HG03457 (cell line): Measurements from ENCODE around the gene FA2H.
"Not testable (repeated sequence)": the region's sequence is repeated elsewhere in the genome, so short reads cannot be mapped to it uniquely, and the experiment has no call there.

Experiments used
- ATAC-seq: cut with Tn5 transposase; IDR thresholded peaks from one replicate; pipeline ENCODE4 v1.9.1; 2021; ENCODE audit warnings: moderate number of reproducible peaks; ENCODE audit not compliant: unreplicated experiment

FA2H gene

DNA sequence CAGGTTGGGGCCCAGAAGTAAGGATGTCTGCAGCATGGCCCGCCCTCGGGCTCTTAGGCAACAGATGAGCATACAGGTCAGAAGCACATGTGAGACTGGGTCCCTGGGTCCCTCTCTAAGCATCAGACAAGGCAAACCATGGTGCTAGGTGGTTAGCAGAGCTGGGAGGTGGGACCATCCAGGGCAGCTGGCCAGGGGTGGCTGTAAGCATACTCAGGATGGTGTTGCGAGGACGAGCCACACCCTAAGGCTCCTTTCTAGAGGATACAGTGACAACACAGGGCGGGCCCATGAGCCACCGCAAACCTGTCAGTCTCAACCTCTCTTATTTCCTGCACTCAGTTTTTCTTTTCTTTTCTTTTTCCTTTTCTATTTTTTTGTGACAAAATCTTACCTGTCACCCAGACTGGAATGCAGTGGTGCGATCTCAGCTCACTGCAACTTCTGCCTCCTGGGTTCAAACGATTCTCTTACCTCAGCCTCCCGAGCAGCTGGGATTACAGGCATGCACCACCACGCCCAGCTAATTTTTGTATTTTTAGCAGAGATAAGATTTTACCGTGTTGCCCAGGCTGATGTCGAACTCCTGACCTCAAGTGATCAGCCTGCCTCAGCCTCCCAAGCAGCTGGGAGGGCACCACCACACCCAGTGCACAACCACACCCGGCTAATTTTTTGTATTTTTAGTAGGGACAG is 3.6 kb downstream of the FA2H start:
- no peak for ATAC-seq

DNA sequence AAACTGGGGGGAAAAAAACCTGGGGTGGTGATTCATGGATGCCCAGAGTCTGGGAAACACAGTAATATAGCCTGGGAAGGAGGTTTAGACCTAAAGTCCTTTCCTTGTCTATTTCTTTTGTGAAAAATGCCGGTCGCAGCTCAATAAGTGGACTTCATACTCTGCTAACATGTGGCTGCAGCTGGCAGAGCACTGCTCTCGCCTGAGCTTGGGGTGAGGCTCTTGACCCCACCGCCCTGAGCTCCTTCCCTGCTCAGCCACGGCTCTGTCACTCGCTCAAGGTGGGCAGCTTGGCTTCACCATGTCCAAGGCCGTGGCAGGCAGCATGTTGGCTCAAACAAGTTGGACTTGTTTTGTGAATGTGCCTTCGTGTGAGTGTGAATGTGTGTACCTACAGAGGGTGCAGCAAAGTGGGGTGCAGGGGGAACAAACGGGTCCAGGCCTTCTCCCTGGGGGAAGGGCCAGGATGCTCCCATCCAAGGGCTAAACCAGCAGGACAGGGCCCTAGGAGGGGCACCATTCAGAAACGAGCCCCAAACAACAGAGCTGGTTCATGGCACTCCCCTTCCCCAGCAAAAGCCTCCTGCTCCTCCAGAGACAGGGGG is 4.9 kb downstream of the FA2H start:
- ATAC-seq, result no peak

DNA sequence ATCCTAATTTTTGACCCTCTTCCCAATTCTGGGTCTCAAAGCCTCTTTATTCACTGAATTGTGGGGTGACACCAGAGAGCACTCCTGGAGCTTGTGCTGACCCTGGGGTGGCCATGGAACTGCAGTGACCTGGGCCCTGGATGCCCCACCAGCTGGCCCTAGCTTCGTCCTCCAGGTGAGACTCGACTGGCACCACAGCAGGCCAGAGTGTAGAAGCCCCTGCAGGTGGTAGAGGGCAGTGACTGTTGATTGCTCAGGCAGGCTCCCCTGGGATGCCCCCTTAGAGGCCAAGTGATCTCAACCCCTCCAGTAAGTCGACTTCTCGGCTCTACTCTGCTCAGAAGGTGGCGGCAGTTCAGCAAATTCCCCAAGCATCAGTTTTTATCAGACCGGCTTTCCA is 6.4 kb downstream of the FA2H start:
- ATAC-seq, result no peak

DNA sequence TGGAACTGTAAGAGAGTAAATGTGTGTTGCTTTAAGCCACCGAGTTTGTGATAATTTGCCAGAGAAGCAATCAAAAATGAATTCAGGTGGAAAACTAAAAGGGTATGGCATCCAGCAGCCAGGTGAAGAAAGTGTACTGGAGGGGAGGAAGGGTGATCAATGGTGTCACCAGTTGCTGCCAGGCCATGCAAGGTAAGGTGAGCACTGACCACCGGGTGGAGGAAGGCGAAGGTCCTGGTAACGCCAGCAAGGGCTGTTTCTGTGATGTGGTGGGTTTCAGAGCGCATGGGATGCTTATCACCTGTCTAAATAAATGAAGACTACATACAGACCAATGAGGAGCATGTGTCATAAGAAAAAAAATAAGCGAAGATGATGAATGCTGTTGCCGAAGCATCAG is 6.9 kb downstream of the FA2H start:
- ATAC-seq, result no peak

DNA sequence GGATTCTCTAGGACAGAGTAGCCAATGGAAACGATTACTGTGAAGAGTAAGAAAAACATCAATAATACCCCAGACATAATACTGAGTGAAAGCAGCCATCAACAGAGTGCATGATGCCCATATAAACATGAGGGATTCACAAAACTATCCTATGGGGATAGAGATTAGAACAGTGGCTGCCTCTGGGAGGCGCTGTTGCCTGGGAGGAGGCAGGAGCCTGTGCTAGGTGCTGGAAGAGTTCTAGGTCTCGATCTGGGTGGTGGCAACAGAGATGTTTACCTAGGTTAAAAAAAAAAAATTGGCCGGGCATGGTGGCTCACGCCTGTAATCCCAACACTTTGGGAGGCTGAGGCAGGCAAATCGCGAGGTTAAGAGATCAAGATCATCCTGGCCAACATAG is 7.9 kb downstream of the FA2H start:
- ATAC-seq, result no peak

DNA sequence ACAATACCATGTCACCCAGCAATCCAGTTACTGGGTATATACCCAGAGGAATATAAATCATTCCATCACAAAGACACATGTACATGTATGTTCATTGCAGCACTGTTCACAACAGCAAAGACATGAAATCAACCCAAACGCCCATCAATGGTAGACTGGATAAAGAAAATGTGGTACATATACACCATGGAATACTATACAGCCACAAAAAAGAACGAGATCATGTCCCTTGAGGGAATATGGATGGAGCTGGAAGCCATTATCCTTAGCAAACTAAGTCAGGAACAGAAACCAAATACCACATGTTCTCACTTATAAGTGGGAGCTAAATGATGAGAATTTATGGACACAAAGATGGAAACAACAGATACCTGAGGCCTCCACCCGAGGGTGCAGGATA is 10.4 kb downstream of the FA2H start:
- ATAC-seq, result not testable (repeated sequence)

DNA sequence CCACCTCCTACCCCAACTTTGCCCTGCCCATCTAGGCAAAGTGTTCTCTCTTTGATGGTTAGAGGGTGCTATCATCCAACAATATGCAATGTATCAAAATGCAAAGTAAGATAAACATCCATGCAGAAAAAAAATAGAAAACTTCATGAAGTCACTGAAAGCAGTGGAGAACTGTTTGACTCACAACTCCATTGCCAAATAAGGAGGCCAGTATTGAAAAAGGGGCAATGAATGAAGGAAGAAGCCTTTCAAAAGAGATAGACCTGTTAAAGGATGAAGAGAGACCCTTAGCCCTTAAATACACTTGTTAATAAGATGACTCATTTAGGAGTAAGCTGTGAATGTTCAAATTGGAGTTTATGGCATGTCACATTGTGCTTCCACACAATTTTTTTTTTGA is 13.0 kb downstream of the FA2H start:
- no peak for ATAC-seq

DNA sequence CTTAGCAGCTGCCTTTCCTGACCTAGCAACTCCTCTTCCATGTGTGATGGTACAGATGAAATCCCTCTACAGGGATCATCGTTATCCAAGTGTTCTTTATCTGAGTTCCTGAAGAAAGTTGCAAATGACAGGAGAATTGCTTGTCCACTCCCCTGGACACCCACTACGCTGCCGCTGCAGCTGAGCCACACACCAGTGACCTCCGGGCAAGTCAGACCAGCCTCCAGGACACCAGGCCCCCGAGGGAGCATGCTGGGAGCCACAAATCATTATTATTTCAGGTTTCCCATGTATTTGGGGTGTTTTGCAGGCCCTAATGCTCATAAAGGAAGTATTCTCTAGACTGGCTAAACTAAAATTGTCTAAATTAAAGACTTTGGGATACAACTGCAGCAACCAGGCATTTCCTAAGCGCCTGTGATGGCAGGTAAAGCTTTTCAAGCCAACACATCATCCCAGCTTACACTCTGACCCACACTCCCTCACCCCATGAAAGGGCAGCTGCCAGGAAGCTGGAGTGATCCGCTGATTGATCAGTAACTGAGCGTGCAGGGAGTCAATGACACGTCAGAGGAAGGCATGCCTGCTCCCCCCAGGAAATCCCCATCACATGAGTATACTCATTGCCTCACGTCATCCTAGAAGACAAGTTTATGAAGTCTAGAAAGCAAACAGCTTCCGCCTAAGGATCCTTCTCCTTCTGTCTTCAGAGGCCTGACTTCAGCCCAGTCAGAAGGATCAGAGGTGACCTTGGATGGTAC is 14.4 kb downstream of the FA2H start:
- no peak for ATAC-seq

DNA sequence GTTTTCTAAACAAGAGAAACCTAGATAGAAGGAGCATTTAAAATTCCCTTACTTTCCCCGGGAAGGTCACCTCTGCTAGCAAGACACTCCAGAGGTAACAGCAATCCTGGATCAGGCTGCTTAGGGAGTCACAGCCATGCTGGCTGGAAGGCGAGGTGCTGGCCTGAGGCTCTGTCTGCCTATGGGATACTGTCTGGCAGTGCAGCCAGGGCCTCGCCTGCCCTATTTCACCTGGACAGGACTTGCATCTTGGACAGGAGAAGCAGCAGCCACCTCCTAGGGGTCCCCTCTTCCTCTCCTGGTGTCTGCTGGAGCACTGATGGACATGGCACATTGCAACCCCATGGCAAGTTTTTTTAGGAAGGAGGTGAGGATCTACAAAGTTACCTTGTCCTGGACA is 15.1 kb downstream of the FA2H start:
- no peak for ATAC-seq

DNA sequence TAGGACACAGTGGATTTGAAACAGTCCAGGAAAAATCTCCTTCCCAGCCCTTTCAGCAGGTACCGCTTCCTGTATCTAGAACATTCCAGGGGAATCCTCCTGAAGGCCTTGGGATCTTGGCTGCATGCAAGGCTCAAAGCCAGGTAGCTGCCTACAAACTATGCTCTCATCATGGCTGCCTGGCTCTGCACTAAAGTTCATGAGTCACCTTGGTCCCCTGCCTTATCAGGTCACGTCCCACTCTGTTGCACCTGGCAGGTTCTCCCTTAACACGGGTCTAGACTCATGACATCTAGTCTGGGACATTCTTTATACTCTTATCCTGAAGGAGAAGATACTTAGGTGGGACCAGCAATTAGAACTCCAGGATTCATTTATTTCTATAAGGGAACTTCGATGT is 15.8 kb downstream of the FA2H start:
- ATAC-seq, result no peak

DNA sequence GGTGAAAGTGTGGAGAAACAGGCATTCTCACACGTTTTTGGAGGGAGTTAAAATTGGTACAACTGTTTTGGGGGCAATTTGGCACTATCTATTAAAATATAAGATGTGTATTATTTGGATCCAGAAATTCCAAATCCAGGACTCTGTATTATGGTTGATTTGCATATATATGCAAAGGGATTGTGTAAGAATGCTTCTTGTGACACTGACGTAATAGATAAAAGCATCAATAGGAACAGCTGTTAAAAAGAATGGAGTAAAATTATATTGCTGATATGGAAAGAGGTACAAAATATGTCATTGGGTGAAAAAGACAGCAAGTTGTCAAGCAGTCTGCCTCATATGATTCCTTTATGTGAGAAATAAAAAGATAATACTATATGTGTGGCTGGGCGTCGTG is 17.3 kb downstream of the FA2H start:
- no peak for ATAC-seq

DNA sequence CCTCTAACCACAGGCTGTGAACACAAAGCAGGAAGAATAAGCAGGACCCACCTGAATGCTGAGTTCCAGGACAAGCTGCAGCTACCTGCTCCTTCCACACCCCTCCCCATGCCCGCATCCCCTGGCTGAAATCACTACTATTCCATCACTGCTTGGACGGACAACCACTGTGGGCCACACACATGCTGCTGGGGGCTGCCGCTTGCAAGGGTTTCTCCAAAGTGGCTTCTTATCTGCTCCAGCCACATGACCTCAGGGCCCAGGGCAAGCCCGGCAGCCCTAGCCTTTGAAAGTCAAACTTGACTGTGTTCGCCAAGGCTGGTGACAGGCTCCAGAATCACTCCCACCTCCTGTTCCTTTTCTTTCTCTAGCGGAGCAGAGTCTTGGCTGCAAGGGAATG is 18.4 kb downstream of the FA2H start:
- ATAC-seq, result no peak

DNA sequence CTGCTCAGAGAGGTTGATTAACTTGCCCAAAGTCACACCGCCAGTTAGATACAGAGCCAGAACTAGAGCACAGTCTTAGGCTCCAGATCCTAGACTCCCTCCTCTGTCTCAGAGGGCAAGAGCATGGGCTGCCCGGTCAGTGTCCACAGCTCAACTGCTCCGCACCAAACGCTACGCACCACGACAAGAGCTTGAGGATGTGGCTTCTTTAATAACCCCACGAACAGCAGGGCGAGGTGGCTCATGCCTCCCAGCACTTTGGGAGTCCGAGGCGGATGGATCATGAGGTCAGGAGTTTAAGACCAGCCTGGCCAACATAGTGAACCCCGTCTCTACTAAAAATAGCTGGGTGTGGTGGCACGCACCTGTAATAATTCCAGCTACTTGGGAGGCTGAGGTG is 21.4 kb downstream of the FA2H start:
- no peak for ATAC-seq

DNA sequence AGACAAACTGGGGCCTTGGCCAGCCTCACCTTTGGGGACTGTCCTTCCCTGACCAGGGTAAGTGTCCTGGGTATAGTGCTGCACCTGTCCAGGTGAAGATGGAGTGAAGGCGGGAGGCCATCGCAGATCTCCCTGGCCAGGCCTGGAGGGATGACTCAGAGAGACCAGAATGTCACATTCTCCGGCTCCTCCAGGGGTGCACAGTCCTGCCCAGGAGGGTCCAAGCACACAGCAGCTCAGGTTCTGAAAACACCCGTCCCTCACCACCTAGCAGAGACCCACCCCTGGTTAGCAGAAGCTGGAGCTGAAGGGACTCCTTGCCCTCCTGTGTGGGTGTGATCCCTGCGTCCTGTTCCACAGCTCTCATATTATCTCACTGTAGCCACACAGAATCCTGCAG is 21.9 kb downstream of the FA2H start:
- no peak for ATAC-seq

DNA sequence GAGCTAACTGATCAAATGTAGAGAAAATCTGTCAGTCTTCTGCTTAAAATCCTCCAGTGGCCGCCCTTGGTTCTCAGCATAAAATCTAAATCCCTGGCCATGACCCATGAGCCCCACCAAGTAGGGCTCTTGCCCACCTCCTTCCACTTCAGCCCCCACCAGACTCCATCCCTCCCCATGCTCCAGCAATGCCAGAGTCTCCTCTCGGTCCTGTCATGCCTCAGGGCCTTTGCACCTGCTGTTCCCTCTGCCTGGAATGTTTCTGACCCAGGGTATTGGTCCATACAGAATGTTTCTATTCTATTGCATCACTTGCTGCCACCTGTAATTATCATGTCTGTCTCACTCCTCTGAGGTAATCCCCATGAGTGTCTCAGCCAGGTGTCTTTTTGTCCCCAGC is 22.4 kb downstream of the FA2H start:
- no peak for ATAC-seq

DNA sequence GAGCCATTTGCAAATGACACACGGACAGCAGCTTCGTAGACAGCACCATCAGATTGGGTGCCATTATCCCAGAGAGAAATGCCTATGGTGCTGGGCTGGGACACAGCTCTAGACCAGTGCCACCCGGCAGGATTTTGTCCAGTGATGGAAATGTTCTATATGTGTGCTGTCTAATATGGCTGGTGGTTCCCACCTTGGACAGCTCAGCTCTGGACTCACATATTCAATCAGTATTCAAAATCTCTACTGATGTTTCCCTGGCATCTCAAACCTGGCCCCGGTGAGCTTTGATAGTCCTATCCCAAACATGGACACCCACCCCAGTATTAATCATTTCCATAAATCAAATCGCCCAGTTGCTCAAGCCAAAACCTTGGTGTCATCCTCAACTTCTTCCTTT is 23.0 kb downstream of the FA2H start:
- no peak for ATAC-seq

DNA sequence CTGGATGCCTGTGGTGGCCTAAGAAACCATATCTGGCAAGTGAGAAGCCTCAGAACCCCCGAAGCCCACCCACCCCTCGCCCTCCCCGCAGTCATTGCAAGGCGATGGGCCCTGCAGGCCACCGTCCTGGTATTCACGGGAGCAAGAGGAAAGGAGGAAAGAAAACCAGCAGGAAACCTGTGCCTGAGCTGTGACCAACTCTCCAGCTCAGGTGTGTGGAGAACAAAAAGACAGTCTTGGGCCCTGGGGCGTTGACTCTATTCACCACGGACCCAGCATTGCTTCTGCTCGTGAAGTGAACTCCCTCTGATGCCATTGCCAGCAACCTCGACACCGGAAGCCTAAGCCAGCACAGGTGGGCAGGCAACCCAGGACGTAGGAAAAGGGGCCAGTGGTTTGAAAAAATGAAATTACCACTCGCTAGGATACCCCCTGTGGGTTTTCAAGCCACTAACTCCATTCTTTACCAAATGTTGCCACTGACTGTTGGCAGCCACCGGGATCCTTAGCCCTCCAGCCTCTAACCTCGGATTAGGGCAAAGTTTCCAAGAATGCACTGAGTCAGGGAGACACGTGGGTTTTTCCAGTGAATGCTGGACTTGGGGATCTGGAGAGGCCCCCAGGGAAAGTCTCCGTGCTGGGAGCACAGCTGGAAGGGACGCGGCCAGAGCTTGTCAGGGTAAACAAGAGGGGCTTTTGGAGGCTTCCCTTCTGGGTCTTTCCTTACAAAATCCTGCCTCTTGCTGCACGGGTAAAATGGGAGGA is 25.1 kb downstream of the FA2H start:
- ATAC-seq, result no peak

DNA sequence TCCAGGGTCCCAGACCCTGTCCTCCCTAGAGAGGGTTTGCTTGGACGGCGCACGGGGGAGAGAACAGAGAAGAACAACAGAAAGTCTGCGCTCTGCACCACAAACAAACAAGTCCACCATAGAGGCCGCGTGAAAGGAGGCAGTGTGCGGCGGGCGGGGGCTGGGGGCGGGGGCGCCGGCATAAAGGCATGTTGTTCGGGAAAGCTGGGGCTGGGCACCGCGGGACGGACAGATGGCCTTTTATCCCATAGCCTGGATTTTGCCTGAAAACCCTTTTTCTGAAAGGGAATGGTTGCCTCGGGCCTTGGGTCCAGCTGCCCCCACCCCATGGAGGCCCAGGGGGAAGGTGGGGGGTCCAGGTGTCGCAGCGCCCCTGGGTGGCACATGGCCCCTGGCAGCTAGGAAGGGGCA is 26.0 kb downstream of the FA2H start:
- no peak for ATAC-seq

DNA sequence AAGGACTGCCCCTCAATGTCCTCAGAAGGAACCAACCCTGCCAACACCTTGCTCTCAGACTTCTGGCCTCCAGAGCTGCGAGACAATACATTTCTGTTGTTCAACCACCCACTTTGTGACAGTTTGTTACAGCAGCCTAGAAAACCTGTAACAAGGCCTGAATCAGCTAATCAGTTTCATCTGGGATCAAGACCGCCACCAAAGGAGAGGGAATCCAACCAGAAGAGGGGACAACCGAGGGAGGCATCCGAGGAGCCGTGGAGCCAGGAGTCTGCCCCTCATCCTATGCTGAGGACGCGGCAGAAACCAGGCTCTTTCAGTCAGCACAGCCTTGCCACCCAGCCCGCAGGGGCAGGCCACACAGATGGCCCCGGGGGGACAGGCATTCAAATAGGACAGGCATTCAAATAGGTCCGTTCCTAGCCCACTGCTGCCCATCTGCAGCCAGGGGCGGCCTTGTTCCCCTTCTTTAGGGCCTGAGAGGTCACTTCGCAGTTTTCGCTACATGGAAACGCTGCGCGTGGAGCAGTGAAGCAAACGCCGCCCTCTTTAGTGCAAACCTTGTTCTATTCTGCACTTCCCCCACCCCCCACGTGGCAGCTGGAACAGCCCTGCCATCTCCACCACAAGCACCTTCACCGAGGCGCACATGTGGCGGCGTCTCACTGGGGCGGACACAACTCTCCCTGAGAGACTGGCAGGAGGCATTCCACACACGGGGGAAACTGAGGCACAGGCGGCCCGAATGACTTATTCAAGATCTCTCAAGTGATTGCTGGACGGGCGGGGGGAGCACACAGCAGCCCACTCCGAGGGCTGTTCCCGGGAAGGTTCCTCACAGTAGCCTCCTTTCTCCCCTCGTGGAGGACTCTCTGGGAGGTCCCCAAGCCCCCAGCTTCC is 26.7 kb downstream of the FA2H start:
- ATAC-seq, result no peak

DNA sequence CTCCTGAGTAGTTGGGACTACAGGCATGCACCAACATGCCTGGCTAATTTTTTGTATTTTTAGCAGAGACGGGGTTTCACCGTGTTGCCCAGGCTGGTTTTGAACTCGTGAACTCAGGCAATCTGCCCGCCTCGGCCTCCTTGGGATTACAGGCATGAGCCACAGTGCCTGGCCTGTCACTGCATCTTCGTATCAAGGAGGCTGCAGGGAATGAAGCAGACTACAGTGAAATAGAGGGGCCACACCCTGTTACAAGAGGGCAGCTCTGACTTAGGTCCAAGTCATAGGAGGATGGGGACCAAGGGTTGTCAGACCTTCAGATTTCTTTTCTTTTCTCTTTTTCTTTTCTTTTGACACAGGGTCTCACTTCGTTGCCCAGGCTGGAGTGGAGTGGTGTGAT is 28.7 kb downstream of the FA2H start:
- no peak for ATAC-seq
